BLaER1 treated with 17β-estradiol and CSF1 and Interleukin-3, amounts not matched to agents 10 nM and 100 nM (cell line): ENCODE results near the gene LTBP2.

Experiments
- H3K27ac ChIP-seq, 11 experiments: shearing (Covaris generic); formaldehyde crosslinking; 2 replicates each; pipeline ENCODE4 v1.8.1; 2022
- H3K27me3 ChIP-seq, 11 experiments: shearing (Covaris generic); formaldehyde crosslinking; 2 replicates each; pipeline ENCODE4 v1.8.1; 2022
- H3K36me3 ChIP-seq, 11 experiments: shearing (Covaris generic); formaldehyde crosslinking; 2 replicates each; pipeline ENCODE4 v1.8.1; 2022
- H3K4me1 ChIP-seq, 10 experiments: shearing (Covaris generic); formaldehyde crosslinking; 2 replicates each; pipeline ENCODE4 v1.8.1; 2022
- H3K4me2 ChIP-seq, 11 experiments: shearing (Covaris generic); formaldehyde crosslinking; 2 replicates each; pipeline ENCODE4 v1.8.1; 2022
- H3K4me3 ChIP-seq, 10 experiments: shearing (Covaris generic); formaldehyde crosslinking; 2 replicates each; pipeline ENCODE4 v1.8.1; 2022
- H3K9ac ChIP-seq, 11 experiments: shearing (Covaris generic); formaldehyde crosslinking; 2 replicates each; pipeline ENCODE4 v1.8.1; 2022
- H3K9me3 ChIP-seq, 11 experiments: shearing (Covaris generic); formaldehyde crosslinking; replicated peaks in 1 of 11; 2 replicates each; pipeline ENCODE4 v1.8.1; 2022
- H4K20me1 ChIP-seq, 11 experiments: shearing (Covaris generic); formaldehyde crosslinking; 2 replicates each; pipeline ENCODE4 v1.8.1; 2022
- Cebpa-rat ChIP-seq, 11 experiments: shearing (Covaris generic); IDR thresholded peaks; 2 replicates each; pipeline ENCODE4 v1.8.1; 2022

The LTBP2 gene

GRCh38 chr14:74552623-74553022 lies 59.4 kb downstream of the LTBP2 start:
- Histone ChIP-seq H3K36me3 (0 out of 22 replicates have a peak, but pooled peaks cover 0 to 5% (median 0%) of the 10 kb centered on the region in 11 experiments), H3K27me3 (no peaks in the 10 kb centered on the region), H3K4me1 (peaks cover 0 to 25% (median 12%) of the 10 kb centered on the region in 10 experiments; a peak in 13 of 20 replicates), H3K9ac (no peak overlapping the region), H3K4me2 (no peak overlapping the region), H3K4me3 (no peak overlapping the region), H4K20me1 (no peaks in the 10 kb centered on the region; a peak in 2 of 22 replicates), H3K9me3 (no peaks in the 10 kb centered on the region), H3K27ac (no peak overlapping the region)
- no peak for TF ChIP-seq Cebpa-rat (IDR thresholded peaks at IDR 0.05)

- Histone ChIP-seq H3K27ac (no peak overlapping the region), H3K9ac (no peak overlapping the region), H3K4me3 (no peak overlapping the region), H3K9me3 (no peaks in the 10 kb centered on the region), H3K36me3 (0 out of 22 replicates have a peak, but pooled peaks cover 0 to 5% (median 0%) of the 10 kb centered on the region in 11 experiments), H3K27me3 (no peaks in the 10 kb centered on the region), H4K20me1 (no peaks in the 10 kb centered on the region; a peak in 2 of 22 replicates), H3K4me1 (peaks cover 0 to 25% (median 12%) of the 10 kb centered on the region in 10 experiments; a peak in 13 of 20 replicates), H3K4me2 (no peak overlapping the region)
- TF ChIP-seq Cebpa-rat (IDR thresholded peaks at IDR 0.05): no peak
Measured at GRCh38 chr14:74551431-74552371, 60.3 kb downstream of the LTBP2 start.

DNA sequence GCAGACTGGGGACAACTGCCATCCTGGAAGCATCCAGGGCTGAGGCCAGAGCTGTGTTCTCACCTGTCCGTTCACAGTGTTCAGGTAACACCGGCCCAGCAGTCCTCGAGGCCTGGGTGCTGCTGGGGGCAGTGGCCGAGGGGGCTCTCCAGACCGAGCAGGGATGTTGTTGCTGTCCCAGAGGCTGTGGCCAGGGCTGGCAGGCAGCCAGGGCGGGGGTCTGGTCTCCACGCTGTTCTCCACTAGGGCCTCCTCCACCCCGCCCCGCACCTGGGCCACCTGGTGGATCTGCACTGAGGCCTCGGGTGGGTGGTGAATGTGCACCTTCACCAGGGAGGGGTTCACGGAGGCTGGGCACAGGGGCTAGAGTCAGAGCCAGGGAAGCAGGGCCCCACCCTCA lies 61.0 kb downstream of the LTBP2 start:
- Histone ChIP-seq H3K27ac (no peak overlapping the region), H3K4me3 (no peak overlapping the region), H3K27me3 (no peaks in the 10 kb centered on the region), H3K4me1 (peaks cover 0 to 25% (median 12%) of the 10 kb centered on the region in 10 experiments; a peak in 13 of 20 replicates), H3K36me3 (0 out of 22 replicates have a peak, but pooled peaks cover 0 to 5% (median 0%) of the 10 kb centered on the region in 11 experiments), H3K9ac (no peak overlapping the region), H3K4me2 (no peak overlapping the region), H3K9me3 (no peaks in the 10 kb centered on the region), H4K20me1 (no peaks in the 10 kb centered on the region; a peak in 2 of 22 replicates)
- no peak for TF ChIP-seq Cebpa-rat (IDR thresholded peaks at IDR 0.05)

GRCh38 chr14:74550071-74550470 lies 62.0 kb downstream of the LTBP2 start:
- H3K27me3 ChIP-seq: no peaks in the 10 kb centered on the region
- H3K4me3 ChIP-seq: no peak overlapping the region
- no peak overlapping the region for H3K27ac ChIP-seq
- H3K9me3 ChIP-seq: no peaks in the 10 kb centered on the region
- no peak overlapping the region for H3K4me2 ChIP-seq
- peaks cover 0 to 19% (median 10%) of the 10 kb centered on the region in 10 experiments; a peak in 13 of 20 replicates for H3K4me1 ChIP-seq
- no peak overlapping the region for H3K9ac ChIP-seq
- H3K36me3 ChIP-seq: 0 out of 22 replicates have a peak, but pooled peaks cover 0 to 5% (median 0%) of the 10 kb centered on the region in 11 experiments
- no peaks in the 10 kb centered on the region; a peak in 2 of 22 replicates for H4K20me1 ChIP-seq
- TF ChIP-seq Cebpa-rat (IDR thresholded peaks at IDR 0.05): no peak

DNA sequence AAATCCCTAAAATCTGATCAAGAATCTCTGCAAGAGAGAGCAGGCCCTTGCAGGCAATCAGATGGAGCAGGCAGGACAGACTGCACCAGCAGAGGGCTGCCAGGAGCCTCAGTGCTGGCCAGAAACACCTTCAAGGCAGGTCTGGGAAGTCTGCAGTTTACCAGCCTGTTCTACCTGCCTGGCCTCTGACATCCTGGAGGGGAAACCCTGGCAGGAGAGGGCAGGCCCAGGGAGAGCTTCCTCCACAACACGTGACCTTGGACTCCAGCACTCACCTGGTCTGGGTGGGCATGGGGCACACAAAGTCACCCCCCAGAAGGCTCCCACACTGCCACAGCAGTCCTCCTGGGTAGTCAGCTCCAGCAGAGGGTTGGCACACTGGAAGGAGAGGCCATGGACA lies 62.4 kb downstream of the LTBP2 start:
- Histone ChIP-seq H3K27me3 (no peaks in the 10 kb centered on the region), H3K36me3 (0 out of 22 replicates have a peak, but pooled peaks cover 0 to 5% (median 0%) of the 10 kb centered on the region in 11 experiments), H3K9me3 (no peaks in the 10 kb centered on the region), H3K27ac (no peak overlapping the region), H3K4me3 (no peak overlapping the region), H3K4me2 (peak overlapping the region in 1 of 11 experiments; percentile 21; a peak in 1 of 22 replicates), H4K20me1 (no peaks in the 10 kb centered on the region; a peak in 2 of 22 replicates), H3K4me1 (peaks cover 0 to 14% (median 6%) of the 10 kb centered on the region in 10 experiments; a peak in 12 of 20 replicates), H3K9ac (no peak overlapping the region)
- no peak for TF ChIP-seq Cebpa-rat (IDR thresholded peaks at IDR 0.05)

- Histone ChIP-seq H3K27ac (no peak overlapping the region), H3K4me2 (peak overlapping the region in 2 of 11 experiments; percentile 21 to 24; a peak in 2 of 22 replicates), H3K9ac (no peak overlapping the region), H4K20me1 (no peaks in the 10 kb centered on the region; a peak in 2 of 22 replicates), H3K9me3 (no peaks in the 10 kb centered on the region), H3K4me1 (peaks cover 0 to 7% (median under 1%) of the 10 kb centered on the region in 10 experiments; a peak in 5 of 20 replicates), H3K4me3 (no peak overlapping the region), H3K36me3 (0 out of 22 replicates have a peak, but pooled peaks cover 0 to 5% (median 0%) of the 10 kb centered on the region in 11 experiments), H3K27me3 (no peaks in the 10 kb centered on the region)
- TF ChIP-seq Cebpa-rat (IDR thresholded peaks at IDR 0.05): no peak
Measured at GRCh38 chr14:74548881-74549280, 63.2 kb downstream of the LTBP2 start.

DNA sequence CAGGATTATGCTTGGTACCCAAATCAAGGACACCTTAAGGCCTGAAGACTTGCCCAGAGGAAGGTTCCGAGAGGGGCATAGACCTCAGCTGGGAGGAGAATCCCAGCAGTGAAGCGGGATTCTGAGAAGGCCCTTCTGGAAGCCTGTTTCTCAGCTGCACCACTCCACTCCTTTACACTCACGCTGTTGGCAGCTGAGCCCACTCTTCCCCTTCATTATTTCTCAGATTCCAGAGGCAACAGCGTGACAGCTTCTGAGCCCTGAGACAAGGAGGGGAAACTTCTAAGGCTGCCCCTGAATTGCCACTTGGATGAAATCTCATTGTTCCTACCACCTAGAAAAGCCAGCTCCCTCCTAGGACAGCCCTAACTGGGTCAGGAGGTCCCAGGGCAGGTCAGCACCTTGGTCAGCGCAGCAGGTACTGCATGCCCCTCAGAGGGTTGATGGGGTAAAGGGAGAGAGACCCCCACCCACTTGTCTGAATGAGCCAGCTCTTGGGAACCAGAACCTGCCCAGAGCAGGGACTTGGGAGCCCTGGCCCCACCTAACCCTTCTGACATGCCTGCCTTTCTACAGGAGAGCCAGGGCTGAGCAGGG lies 64.6 kb downstream of the LTBP2 start:
- H3K9me3 ChIP-seq: no peaks in the 10 kb centered on the region
- H3K4me1 ChIP-seq: peaks cover 0 to 7% (median 0%) of the 10 kb centered on the region in 10 experiments; a peak in 1 of 20 replicates
- H3K4me3 ChIP-seq: no peak overlapping the region
- H4K20me1 ChIP-seq: no peaks in the 10 kb centered on the region; a peak in 2 of 22 replicates
- no peaks in the 10 kb centered on the region for H3K27me3 ChIP-seq
- no peaks in the 10 kb centered on the region for H3K36me3 ChIP-seq
- no peak overlapping the region for H3K27ac ChIP-seq
- TF ChIP-seq Cebpa-rat (IDR thresholded peaks at IDR 0.05): no peak
- H3K9ac ChIP-seq: no peak overlapping the region
- H3K4me2 ChIP-seq: no peak overlapping the region

DNA sequence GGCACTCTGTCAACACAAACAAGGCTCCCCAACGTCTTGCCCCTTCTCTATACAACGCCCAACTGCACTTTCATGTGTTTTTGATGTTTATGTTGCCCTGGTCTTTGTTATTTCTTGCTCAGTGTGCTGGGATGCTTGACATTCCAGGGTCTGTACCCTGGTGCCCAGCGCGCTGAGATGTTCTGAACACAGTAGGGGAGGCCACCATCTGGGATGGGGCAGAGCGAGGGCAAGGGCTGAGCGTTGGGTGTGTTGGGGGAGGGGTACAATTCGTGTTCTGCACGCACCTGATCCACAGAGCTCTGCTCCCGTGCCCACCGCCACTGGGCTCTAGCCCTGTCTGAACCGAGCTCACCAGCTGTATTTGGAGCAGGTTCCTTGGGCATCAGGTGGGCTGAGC lies 65.6 kb downstream of the LTBP2 start:
- Histone ChIP-seq H3K4me3 (no peak overlapping the region), H4K20me1 (no peaks in the 10 kb centered on the region; a peak in 2 of 22 replicates), H3K4me2 (no peak overlapping the region), H3K27me3 (no peaks in the 10 kb centered on the region), H3K9ac (no peak overlapping the region), H3K9me3 (no peaks in the 10 kb centered on the region), H3K36me3 (no peaks in the 10 kb centered on the region), H3K4me1 (peaks cover 0 to 7% (median 0%) of the 10 kb centered on the region in 10 experiments; a peak in 1 of 20 replicates), H3K27ac (no peak overlapping the region)
- TF ChIP-seq Cebpa-rat (IDR thresholded peaks at IDR 0.05): no peak

DNA sequence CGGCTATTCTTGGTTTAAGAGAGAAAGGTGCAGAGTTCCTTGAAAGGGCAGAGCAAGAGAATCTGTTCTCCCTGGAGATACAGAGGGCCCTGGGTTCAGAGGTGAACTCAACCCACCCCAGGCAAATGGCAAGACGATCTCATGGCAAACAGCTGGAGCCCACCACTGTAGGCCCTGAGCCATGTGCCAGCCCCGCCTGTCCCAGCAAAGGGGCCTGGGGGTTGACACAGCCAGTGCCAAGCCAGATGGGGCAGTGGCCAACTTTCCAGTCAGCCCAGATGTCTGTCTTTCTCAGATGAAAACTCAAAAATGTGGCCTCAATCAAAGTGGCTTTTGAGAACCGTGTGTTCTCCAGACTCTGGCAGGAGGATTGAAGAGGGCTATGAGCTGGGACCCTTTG lies 66.7 kb downstream of the LTBP2 start:
- Histone ChIP-seq H4K20me1 (no peaks in the 10 kb centered on the region; a peak in 2 of 22 replicates), H3K4me3 (no peak overlapping the region), H3K9me3 (no peaks in the 10 kb centered on the region), H3K36me3 (no peaks in the 10 kb centered on the region), H3K27me3 (no peaks in the 10 kb centered on the region), H3K9ac (no peak overlapping the region), H3K27ac (no peak overlapping the region), H3K4me1 (peaks cover 0 to 8% (median 0%) of the 10 kb centered on the region in 10 experiments; a peak in 3 of 20 replicates), H3K4me2 (no peak overlapping the region)
- TF ChIP-seq Cebpa-rat (IDR thresholded peaks at IDR 0.05): no peak
